GM23338 (cell line): Measurements from ENCODE around the gene STN1. TPM values are rescaled to one million over a fixed set of nuclear protein-coding genes. Genes with fewer than 3 reads are reported as not detected.
A peak's percentile ranks its signal among the peaks of the same experiment; 100 is the strongest.

Experiments
- ATAC-seq: fragments of 200-7000 bp; cut with Tn5 transposase; 3 replicates; pipeline ENCODE4 v1.9.1; 2020
- DNase-seq: peaks from one replicate; pipeline ENCODE4 v3.0.0-alpha.2; 2015; ENCODE audit warnings: low spot score
- H2AFZ ChIP-seq: fragments of 200-600 bp; sonication (generic); 2 replicates; pipeline ENCODE4 v1.8.0; 2016; ENCODE audit warnings: antibody characterized with exemption, mild to moderate bottlenecking, moderate library complexity
- H3F3A ChIP-seq: fragments of 200-600 bp; sonication (generic); replicated peaks from 2 replicates; pipeline ENCODE4 v1.8.0; 2017; ENCODE audit warnings: antibody characterized with exemption, mixed run types, low read depth
- H3K27ac ChIP-seq: fragments of 200-600 bp; sonication (generic); 2 replicates; pipeline ENCODE4 v1.6.1; 2016; ENCODE audit warnings: low read depth
- H3K27me3 ChIP-seq: fragments of 200-600 bp; sonication (generic); 2 replicates; pipeline ENCODE4 v1.8.0; 2016; ENCODE audit warnings: mild to moderate bottlenecking, mixed run types, moderate library complexity; ENCODE audit not compliant: insufficient read depth
- H3K36me3 ChIP-seq: fragments of 200-600 bp; sonication (generic); 2 replicates; pipeline ENCODE4 v1.8.0; 2016; ENCODE audit warnings: mild to moderate bottlenecking; ENCODE audit not compliant: insufficient read depth
- H3K4me1 ChIP-seq: fragments of 200-600 bp; sonication (generic); 2 replicates; pipeline ENCODE4 v1.8.0; 2016; ENCODE audit warnings: mild to moderate bottlenecking, moderate library complexity; ENCODE audit not compliant: insufficient read depth
- H3K4me2 ChIP-seq: fragments of 200-600 bp; sonication (generic); 2 replicates; pipeline ENCODE4 v1.7.1; 2017; ENCODE audit warnings: mixed run types
- H3K4me3 ChIP-seq: fragments of 200-600 bp; sonication (generic); 2 replicates; pipeline ENCODE4 v1.6.1; 2016; ENCODE audit warnings: mixed run types
- H3K79me2 ChIP-seq: fragments of 200-600 bp; sonication (generic); replicated peaks from 2 replicates; pipeline ENCODE4 v1.8.0; 2017; ENCODE audit warnings: mild to moderate bottlenecking; ENCODE audit not compliant: insufficient read depth
- H3K9me2 ChIP-seq: fragments of 200-600 bp; sonication (generic); 2 replicates; pipeline ENCODE4 v1.8.0; 2017; ENCODE audit not compliant: insufficient read depth
- H4K20me1 ChIP-seq: fragments of 200-600 bp; sonication (generic); replicated peaks from 2 replicates; pipeline ENCODE4 v1.8.0; 2017; ENCODE audit warnings: mild to moderate bottlenecking; ENCODE audit not compliant: insufficient read depth
- H3K27ac Mint-ChIP-seq: 2 replicates; pipeline ENCODE4 v1.8.0; 2020; ENCODE audit warnings: inconsistent platforms, mild to moderate bottlenecking, moderate library complexity, mixed read lengths
- H3K27me3 Mint-ChIP-seq: 3 replicates; pipeline ENCODE4 v1.8.0; 2022; ENCODE audit warnings: low read depth, mild to moderate bottlenecking, moderate library complexity, mixed read lengths, inconsistent platforms; ENCODE audit not compliant: insufficient read depth, poor library complexity
- H3K36me3 Mint-ChIP-seq: 3 replicates; pipeline ENCODE4 v1.8.0; 2021; ENCODE audit warnings: low read depth, mild to moderate bottlenecking, inconsistent platforms, moderate library complexity, mixed read lengths
- H3K4me1 Mint-ChIP-seq: 3 replicates; pipeline ENCODE4 v1.8.0; 2020; ENCODE audit warnings: mild to moderate bottlenecking, inconsistent platforms, mixed read lengths
- H3K4me3 Mint-ChIP-seq: 3 replicates; pipeline ENCODE4 v1.8.0; 2021; ENCODE audit warnings: moderate library complexity, mild to moderate bottlenecking, inconsistent platforms, mixed read lengths
- H3K9me3 Mint-ChIP-seq: 3 replicates; pipeline ENCODE4 v1.8.0; 2020; ENCODE audit warnings: moderate library complexity, mild to moderate bottlenecking, inconsistent platforms, mixed read lengths
- EZH2phosphoT487 ChIP-seq: fragments of 200-600 bp; sonication (generic); IDR thresholded peaks from one replicate; pipeline ENCODE4 v1.8.1; 2018; ENCODE audit warnings: antibody characterized with exemption; ENCODE audit not compliant: unreplicated experiment
- POLR2AphosphoS5 ChIP-seq: IDR thresholded peaks from 2 replicates; pipeline ENCODE4 v1.6.1; 2016; ENCODE audit warnings: antibody characterized with exemption, low read depth
- ZNF114 ChIP-seq: fragments of 250-450 bp; sonication (Bioruptor Pico); IDR thresholded peaks from 2 replicates; pipeline ENCODE4 v1.5.0; 2020; ENCODE audit warnings: mild to moderate bottlenecking, moderate library complexity
- polyA plus RNA-seq: library from polyadenylated mRNA; unstranded; fragments of >200 nt; fragmentation: Nextera tagmentation; extraction: Ambion mirVana; gene quantifications from 2 replicates; pipeline ENCODE4 v1.2.1, GENCODE V29; 2016
- total RNA-seq: library from RNA; depleted of rRNA; stranded (reverse); fragments of >200 nt; shearing (Covaris generic); gene quantifications from 2 replicates; pipeline ENCODE4 v1.2.3, GENCODE V29; 2014
- TF ChIP-seq, protein P1 (sequence below): fragments of 250-450 bp; sonication (Bioruptor Pico); IDR thresholded peaks from 2 replicates; pipeline ENCODE4 v1.5.0; 2020; ENCODE audit warnings: mild to moderate bottlenecking, moderate library complexity

The STN1 gene
- total and polyA plus RNA-seq, 2 experiments from 2014 or later = 7.2 to 11.3 TPM

- TF ChIP-seq, protein P1, sequence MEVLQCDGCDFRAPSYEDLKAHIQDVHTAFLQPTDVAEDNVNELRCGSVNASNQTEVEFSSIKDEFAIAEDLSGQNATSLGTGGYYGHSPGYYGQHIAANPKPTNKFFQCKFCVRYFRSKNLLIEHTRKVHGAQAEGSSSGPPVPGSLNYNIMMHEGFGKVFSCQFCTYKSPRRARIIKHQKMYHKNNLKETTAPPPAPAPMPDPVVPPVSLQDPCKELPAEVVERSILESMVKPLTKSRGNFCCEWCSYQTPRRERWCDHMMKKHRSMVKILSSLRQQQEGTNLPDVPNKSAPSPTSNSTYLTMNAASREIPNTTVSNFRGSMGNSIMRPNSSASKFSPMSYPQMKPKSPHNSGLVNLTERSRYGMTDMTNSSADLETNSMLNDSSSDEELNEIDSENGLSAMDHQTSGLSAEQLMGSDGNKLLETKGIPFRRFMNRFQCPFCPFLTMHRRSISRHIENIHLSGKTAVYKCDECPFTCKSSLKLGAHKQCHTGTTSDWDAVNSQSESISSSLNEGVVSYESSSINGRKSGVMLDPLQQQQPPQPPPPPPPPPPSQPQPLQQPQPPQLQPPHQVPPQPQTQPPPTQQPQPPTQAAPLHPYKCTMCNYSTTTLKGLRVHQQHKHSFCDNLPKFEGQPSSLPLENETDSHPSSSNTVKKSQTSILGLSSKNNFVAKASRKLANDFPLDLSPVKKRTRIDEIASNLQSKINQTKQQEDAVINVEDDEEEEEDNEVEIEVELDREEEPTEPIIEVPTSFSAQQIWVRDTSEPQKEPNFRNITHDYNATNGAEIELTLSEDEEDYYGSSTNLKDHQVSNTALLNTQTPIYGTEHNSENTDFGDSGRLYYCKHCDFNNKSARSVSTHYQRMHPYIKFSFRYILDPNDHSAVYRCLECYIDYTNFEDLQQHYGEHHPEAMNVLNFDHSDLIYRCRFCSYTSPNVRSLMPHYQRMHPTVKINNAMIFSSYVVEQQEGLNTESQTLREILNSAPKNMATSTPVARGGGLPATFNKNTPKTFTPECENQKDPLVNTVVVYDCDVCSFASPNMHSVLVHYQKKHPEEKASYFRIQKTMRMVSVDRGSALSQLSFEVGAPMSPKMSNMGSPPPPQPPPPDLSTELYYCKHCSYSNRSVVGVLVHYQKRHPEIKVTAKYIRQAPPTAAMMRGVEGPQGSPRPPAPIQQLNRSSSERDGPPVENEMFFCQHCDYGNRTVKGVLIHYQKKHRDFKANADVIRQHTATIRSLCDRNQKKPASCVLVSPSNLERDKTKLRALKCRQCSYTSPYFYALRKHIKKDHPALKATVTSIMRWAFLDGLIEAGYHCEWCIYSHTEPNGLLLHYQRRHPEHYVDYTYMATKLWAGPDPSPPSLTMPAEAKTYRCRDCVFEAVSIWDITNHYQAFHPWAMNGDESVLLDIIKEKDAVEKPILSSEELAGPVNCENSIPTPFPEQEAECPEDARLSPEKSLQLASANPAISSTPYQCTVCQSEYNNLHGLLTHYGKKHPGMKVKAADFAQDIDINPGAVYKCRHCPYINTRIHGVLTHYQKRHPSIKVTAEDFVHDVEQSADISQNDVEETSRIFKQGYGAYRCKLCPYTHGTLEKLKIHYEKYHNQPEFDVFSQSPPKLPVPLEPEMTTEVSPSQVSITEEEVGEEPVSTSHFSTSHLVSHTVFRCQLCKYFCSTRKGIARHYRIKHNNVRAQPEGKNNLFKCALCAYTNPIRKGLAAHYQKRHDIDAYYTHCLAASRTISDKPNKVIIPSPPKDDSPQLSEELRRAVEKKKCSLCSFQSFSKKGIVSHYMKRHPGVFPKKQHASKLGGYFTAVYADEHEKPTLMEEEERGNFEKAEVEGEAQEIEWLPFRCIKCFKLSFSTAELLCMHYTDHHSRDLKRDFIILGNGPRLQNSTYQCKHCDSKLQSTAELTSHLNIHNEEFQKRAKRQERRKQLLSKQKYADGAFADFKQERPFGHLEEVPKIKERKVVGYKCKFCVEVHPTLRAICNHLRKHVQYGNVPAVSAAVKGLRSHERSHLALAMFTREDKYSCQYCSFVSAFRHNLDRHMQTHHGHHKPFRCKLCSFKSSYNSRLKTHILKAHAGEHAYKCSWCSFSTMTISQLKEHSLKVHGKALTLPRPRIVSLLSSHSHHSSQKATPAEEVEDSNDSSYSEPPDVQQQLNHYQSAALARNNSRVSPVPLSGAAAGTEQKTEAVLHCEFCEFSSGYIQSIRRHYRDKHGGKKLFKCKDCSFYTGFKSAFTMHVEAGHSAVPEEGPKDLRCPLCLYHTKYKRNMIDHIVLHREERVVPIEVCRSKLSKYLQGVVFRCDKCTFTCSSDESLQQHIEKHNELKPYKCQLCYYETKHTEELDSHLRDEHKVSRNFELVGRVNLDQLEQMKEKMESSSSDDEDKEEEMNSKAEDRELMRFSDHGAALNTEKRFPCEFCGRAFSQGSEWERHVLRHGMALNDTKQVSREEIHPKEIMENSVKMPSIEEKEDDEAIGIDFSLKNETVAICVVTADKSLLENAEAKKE (CRISPR knock-in tag) = no peak
- no peak for TF ChIP-seq EZH2phosphoT487
- TF ChIP-seq POLR2AphosphoS5 = no peak
Observed at GRCh38 chr10:103923502-103923901, 5.5 kb upstream of the STN1 start (continued).

GRCh38 chr10:103922659-103923058 lies 4.7 kb upstream of the STN1 start:
- no peak overlapping the region for H3K4me2 ChIP-seq
- no peaks in the 10 kb centered on the region for H3K27me3 ChIP-seq
- H3K4me3 Mint-ChIP-seq = no peak overlapping the region
- no peak overlapping the region for H3K27ac Mint-ChIP-seq
- no peaks in the 10 kb centered on the region for H3K36me3 Mint-ChIP-seq
- peaks cover 8% of the 10 kb centered on the region for H3K4me1 Mint-ChIP-seq
- H3K9me3 Mint-ChIP-seq = no peaks in the 10 kb centered on the region
- H3K79me2 ChIP-seq = no peaks in the 10 kb centered on the region
- ATAC-seq = no peak
- H3K27me3 Mint-ChIP-seq = peaks cover 5% of the 10 kb centered on the region
- H3K36me3 ChIP-seq = no peaks in the 10 kb centered on the region
- H4K20me1 ChIP-seq = no peaks in the 10 kb centered on the region
- TF ChIP-seq POLR2AphosphoS5 (no peak), EZH2phosphoT487 (no peak), ZNF114 (CRISPR knock-in tag) (no peak)
- H3K4me1 ChIP-seq = peaks cover 9% of the 10 kb centered on the region
- H2AFZ ChIP-seq = no peak overlapping the region
- no peak overlapping the region for H3K27ac ChIP-seq
- DNase-seq = no peak
- H3F3A ChIP-seq = peaks cover 7% of the 10 kb centered on the region; the same call in 1 of the 2 replicates
- no peak overlapping the region for H3K4me3 ChIP-seq
- H3K9me2 ChIP-seq = no peaks in the 10 kb centered on the region

- no peaks in the 10 kb centered on the region for H3K36me3 Mint-ChIP-seq
- no peak overlapping the region for H3K27ac Mint-ChIP-seq
- no peaks in the 10 kb centered on the region for H3K27me3 ChIP-seq
- no peak overlapping the region for H3K4me2 ChIP-seq
- H3K36me3 ChIP-seq = no peaks in the 10 kb centered on the region
- ATAC-seq (peak; percentile 6), DNase-seq (peak; percentile 62)
- peak overlapping the region; percentile 74; the same call in 1 of the 2 replicates for H2AFZ ChIP-seq
- H3K27ac ChIP-seq = no peak overlapping the region
- no peak overlapping the region for H3K4me3 Mint-ChIP-seq
- peaks cover 16% of the 10 kb centered on the region for H3K4me1 ChIP-seq
- peaks cover 9% of the 10 kb centered on the region for H3K27me3 Mint-ChIP-seq
- H4K20me1 ChIP-seq = no peaks in the 10 kb centered on the region
- H3K9me2 ChIP-seq = no peaks in the 10 kb centered on the region
- no peaks in the 10 kb centered on the region; the same call in 2 of the 3 replicates for H3K9me3 Mint-ChIP-seq
- H3K79me2 ChIP-seq = no peaks in the 10 kb centered on the region
- peaks cover 13% of the 10 kb centered on the region; the same call in 1 of the 2 replicates for H3F3A ChIP-seq
- H3K4me1 Mint-ChIP-seq = peaks cover 13% of the 10 kb centered on the region
- H3K4me3 ChIP-seq = no peak overlapping the region
- TF ChIP-seq, protein P1 (CRISPR knock-in tag) = peak; percentile 31; the same call in 1 of the 2 replicates
Observed at GRCh38 chr10:103921750-103922195, 3.8 kb upstream of the STN1 start.
